IPS-18c (cell line): ENCODE results near the gene NBEAL1.
"Not testable (repeated sequence)": the region's sequence is repeated elsewhere in the genome, so short reads cannot be mapped to it uniquely, and the experiment has no call there.

Experiments used
- H3K4me3 ChIP-seq: 2 replicates; pipeline ENCODE4 v1.7.0; 2013; ENCODE audit warnings: low read depth, mild to moderate bottlenecking, low read length, moderate library complexity; ENCODE audit not compliant: insufficient read depth
- H3K9me3 ChIP-seq: one replicate; pipeline ENCODE4 v1.6.1; 2013; ENCODE audit warnings: mild to moderate bottlenecking, low read length, moderate library complexity; ENCODE audit not compliant: control insufficient read depth, insufficient read depth

Gene NBEAL1

GRCh38 chr2:203164311-203164935 lies 149.7 kb downstream of the NBEAL1 start:
- no peaks in the 10 kb centered on the region for H3K9me3 ChIP-seq
- no peak overlapping the region for H3K4me3 ChIP-seq

- no peaks in the 10 kb centered on the region for H3K9me3 ChIP-seq
Observed at GRCh38 chr2:203167751-203168150, 153.1 kb downstream of the NBEAL1 start.

GRCh38 chr2:203170502-203170901 lies 155.8 kb downstream of the NBEAL1 start:
- no peaks in the 10 kb centered on the region for H3K9me3 ChIP-seq
- no peak overlapping the region for H3K4me3 ChIP-seq

More at GRCh38 chr2:203167751-203168150, 153.1 kb downstream of the NBEAL1 start:
- H3K4me3 ChIP-seq: no peak overlapping the region

- Histone ChIP-seq H3K4me3 (no peak overlapping the region), H3K9me3 (no peaks in the 10 kb centered on the region)
Observed at GRCh38 chr2:203175371-203175770, 160.7 kb downstream of the NBEAL1 start.

GRCh38 chr2:203177361-203177760 lies 162.7 kb downstream of the NBEAL1 start:
- Histone ChIP-seq H3K9me3 (no peaks in the 10 kb centered on the region), H3K4me3 (no peak overlapping the region)

GRCh38 chr2:203185864-203186263 lies 171.2 kb downstream of the NBEAL1 start:
- H3K9me3 ChIP-seq: no peaks in the 10 kb centered on the region
- no peak overlapping the region for H3K4me3 ChIP-seq

- not testable (repeated sequence) for H3K4me3 ChIP-seq, H3K9me3 ChIP-seq
Observed at GRCh38 chr2:203190547-203190946, 175.9 kb downstream of the NBEAL1 start.

- H3K9me3 ChIP-seq, H3K4me3 ChIP-seq: not testable (repeated sequence)
Observed at GRCh38 chr2:203191026-203191425, 176.4 kb downstream of the NBEAL1 start.

- no peaks in the 10 kb centered on the region for H3K9me3 ChIP-seq
- H3K4me3 ChIP-seq: no peak overlapping the region
Observed at GRCh38 chr2:203191961-203192360, 177.3 kb downstream of the NBEAL1 start.

GRCh38 chr2:203195331-203196036 lies 180.8 kb downstream of the NBEAL1 start:
- H3K9me3 ChIP-seq: no peaks in the 10 kb centered on the region
- no peak overlapping the region for H3K4me3 ChIP-seq

- no peaks in the 10 kb centered on the region for H3K9me3 ChIP-seq
- no peak overlapping the region for H3K4me3 ChIP-seq
Observed at GRCh38 chr2:203200866-203201265, 186.2 kb downstream of the NBEAL1 start.

- no peak overlapping the region for H3K4me3 ChIP-seq
Observed at GRCh38 chr2:203201426-203201825, 186.8 kb downstream of the NBEAL1 start.

GRCh38 chr2:203209538-203209937 lies 194.9 kb downstream of the NBEAL1 start:
- no peak overlapping the region for H3K4me3 ChIP-seq
- no peaks in the 10 kb centered on the region for H3K9me3 ChIP-seq

More at GRCh38 chr2:203201426-203201825, 186.8 kb downstream of the NBEAL1 start:
- no peaks in the 10 kb centered on the region for H3K9me3 ChIP-seq

- no peaks in the 10 kb centered on the region for H3K9me3 ChIP-seq
Observed at GRCh38 chr2:203225423-203226039, 210.9 kb downstream of the NBEAL1 start.

GRCh38 chr2:203229674-203230073 lies 215.0 kb downstream of the NBEAL1 start:
- not testable (repeated sequence) for H3K9me3 ChIP-seq, H3K4me3 ChIP-seq

More at GRCh38 chr2:203225423-203226039, 210.9 kb downstream of the NBEAL1 start:
- H3K4me3 ChIP-seq: no peak overlapping the region

- no peaks in the 10 kb centered on the region for H3K9me3 ChIP-seq
Observed at GRCh38 chr2:203237346-203238238, 222.9 kb downstream of the NBEAL1 start.

GRCh38 chr2:203238292-203238703 lies 223.6 kb downstream of the NBEAL1 start:
- Histone ChIP-seq H3K4me3 (peak overlapping the region; percentile 96), H3K9me3 (no peaks in the 10 kb centered on the region)

More at GRCh38 chr2:203237346-203238238, 222.9 kb downstream of the NBEAL1 start:
- no peak overlapping the region for H3K4me3 ChIP-seq
